Epithelial cell of umbilical artery (primary cell): ENCODE results near the gene CYBC1. TPM values are rescaled to one million over a fixed set of nuclear protein-coding genes. Genes with fewer than 3 reads are reported as not detected.

ENCODE experiments used
- total RNA-seq: library from RNA; depleted of rRNA; stranded (reverse); fragments of >200 nt; gene quantifications from 2 replicates; pipeline ENCODE4 v1.2.3, GENCODE V29; 2014

CYBC1 gene
- total RNA-seq = 44.1 and 57.2 TPM in 2 replicates

DNA sequence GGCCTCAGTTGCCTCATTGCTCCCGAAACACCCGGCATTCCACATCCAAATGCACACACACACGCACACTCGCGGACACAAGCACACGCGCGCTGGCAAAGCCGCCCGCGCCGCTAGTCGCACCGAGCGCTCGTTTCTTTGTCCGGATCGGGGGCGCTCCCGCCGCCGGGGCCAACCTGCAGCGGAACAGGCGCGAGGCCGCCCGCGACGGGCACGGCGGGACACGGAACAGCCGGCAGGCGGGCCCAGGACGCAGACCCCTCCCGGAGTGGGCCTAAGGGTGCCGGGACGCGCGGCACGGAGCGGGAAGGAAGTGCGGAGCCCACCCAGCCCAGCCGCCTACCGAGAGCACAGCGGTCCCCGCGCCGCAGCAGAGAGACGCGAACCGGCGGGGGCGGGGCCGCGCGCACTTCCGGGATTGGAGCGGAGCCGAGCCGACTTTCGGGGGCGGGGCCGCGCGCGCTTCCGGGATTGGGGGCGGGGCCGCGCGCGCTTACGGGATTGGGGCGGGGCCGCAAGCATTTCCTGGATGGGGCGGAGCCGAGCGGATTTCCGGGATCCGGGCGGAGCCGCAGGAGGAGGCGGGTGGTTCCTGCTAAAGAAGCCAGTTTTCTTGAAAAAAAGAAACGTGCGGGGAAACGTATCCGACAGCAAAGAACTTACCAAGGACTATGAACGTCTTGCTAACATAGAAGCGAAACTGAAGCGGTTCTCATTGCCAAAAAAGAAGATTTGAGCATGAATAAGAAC lies at the start of gene CYBC1:
TSS of gene CYBC1 (minus strand) at position 396 of the 750 bp plus-strand sequence. CDS start 1,498 bp downstream, outside the sequence.

DNA sequence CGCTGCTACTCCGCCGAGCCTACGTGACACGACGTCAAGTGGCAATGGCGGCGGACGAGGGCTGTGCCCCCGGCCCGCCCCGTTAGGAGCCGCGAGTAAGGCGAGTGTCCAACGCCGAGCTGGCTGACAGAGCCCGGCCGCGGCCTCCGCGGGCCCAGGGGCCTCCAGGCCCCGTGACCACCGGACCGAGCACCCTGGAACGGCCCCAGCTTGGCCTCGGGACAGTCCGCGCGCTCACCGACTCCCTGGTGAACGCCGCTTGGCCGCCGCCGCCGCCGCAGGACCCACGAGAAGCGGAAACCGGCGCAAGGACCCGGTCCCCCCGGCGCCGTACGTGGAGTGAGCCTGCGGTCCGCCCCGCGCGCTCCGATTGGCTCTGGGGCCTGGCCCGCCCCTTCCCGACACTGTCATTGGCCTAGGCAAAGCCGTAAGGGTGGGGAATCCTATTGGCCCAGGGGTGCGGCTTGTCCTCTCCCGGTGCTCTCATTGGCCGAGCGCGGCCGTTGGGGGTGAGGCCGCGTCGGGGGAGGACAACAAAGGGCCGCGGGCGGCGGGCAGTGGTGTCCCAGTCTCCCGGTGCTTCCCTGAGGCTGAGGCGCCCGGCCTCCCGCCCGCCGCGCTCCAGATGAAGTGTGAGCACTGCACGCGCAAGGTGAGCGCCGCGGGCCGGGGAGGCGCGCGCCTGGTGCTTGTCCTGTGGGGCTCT lies 7.8 kb upstream of the CYBC1 start, which contains the start of gene NARF:
TSS of gene NARF (plus strand) at position 563 of the 706 bp plus-strand sequence. CDS start at position 626, 63 bp downstream.

DNA sequence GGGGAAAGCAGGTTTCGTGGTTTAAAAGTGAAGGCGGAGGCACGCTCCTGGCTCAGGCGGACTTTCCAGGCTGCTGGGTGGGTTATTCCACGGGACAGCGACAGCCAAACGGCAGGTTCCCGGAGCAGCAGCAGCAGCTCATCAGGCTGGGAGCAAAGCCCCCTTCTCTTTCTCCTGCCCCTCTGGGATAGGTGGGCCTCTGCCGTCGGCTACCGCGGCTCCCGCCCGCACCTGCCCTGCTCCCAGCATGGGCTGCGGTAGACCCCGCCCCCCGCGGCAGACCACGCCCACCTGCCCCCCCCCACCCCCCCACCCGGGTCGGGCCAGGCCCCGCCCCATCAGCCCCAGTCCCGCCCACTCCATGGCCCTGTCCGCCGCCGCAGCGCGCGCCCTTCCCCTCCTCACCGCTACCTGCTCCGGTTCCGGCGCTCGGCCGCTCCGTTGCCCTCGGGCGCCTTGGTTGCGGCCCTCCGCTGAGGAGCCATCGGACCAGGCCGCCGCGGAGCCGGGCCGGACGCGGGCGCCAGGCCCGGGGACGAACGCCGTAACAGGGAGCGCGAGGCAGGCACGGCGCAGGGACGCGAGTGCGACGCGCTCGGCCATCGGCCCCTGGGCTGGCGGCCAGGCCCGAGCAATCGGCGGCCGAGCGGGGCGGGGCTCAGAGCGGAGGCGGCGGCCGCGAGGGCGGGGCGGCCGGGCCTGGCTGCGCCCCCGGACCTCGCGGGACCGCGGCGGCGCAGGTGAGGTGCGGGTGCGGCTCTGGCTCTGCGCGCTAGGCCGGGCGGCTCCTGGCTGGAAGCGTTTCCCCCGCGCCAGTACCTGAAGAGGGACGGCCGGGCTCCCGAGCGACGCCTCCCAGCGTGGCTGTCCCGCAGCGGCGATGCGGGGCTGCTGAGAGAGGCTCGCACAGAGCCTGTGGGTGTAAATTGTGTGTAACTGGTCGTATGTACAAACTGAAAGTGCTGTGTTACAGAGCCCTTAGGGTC lies 32.3 kb downstream of the CYBC1 start, which contains the start of the genes HEXD and OGFOD3:
TSS of gene HEXD (plus strand) at position 347 of the 986 bp plus-strand sequence. CDS start 1,453 bp downstream, outside the sequence.
TSS of gene OGFOD3 (minus strand) at position 586 of the 986 bp plus-strand sequence. CDS start at position 485, 101 bp downstream.

Other genes starting within 250 kb of the CYBC1 start
- gene CCDC57, start 237.9 kb downstream of the CYBC1 start, total RNA-seq = 7.1 and 8.1 TPM in 2 replicates
- gene SLC16A3, start 221.7 kb downstream of the CYBC1 start, total RNA-seq = 120 and 156 TPM in 2 replicates
- 45.7 and 54.6 TPM in 2 replicates for gene CSNK1D, start 177.1 kb downstream of the CYBC1 start, total RNA-seq
- gene CD7, start 133.1 kb downstream of the CYBC1 start, total RNA-seq = not detected in 2 replicates
- gene SECTM1, start 117.0 kb downstream of the CYBC1 start, total RNA-seq = 0.65 and 8.8 TPM in 2 replicates
- not detected in 2 replicates for gene TEX19, start 91.5 kb downstream of the CYBC1 start, total RNA-seq
- not detected in 2 replicates for gene UTS2R, start 79.0 kb downstream of the CYBC1 start, total RNA-seq
- gene HEXD, start 32.4 kb downstream of the CYBC1 start, total RNA-seq = 10.7 and 18.2 TPM in 2 replicates
- gene OGFOD3, start 32.2 kb downstream of the CYBC1 start, total RNA-seq = 29.2 and 30.5 TPM in 2 replicates
- 36.9 and 78.6 TPM in 2 replicates for gene NARF, start 8.0 kb upstream of the CYBC1 start, total RNA-seq
- gene FOXK2, start 69.0 kb upstream of the CYBC1 start, total RNA-seq = 21.7 and 22.1 TPM in 2 replicates
- 51.8 and 56.5 TPM in 2 replicates for gene WDR45B, start 197.7 kb upstream of the CYBC1 start, total RNA-seq
- 5.5 and 7.5 TPM in 2 replicates for gene RAB40B, start 247.9 kb upstream of the CYBC1 start, total RNA-seq